NCI-H2227 (cell line): ENCODE measurements around the gene ROBO4.

Experiments used
- DNase-seq: peaks from one replicate; lab custom pipeline; 2025; ENCODE audit not compliant: unreplicated experiment; lab: John Stamatoyannopoulos, UW

Gene ROBO4

GRCh38 chr11:124919898-124920297 is 22.2 kb upstream of the ROBO4 start:
- no peak for DNase-seq

DNA sequence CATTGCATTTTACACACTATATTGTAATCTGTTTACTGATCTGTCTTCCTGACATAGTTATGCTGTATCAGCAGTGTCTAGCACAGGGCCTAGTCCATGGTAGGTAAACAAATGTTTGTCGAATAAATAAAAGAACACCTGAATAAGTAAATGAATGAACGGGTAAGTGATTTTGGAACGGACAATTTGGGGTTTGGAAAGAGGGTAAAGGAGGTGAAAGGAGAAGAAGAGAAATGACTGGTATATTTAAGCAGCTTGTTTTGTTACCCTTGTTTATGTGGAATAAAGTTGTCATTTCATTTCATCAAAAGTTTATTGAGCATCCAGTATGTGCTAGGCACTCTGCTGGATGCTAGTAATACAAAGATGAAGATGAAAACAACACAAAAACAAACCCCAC is 21.3 kb upstream of the ROBO4 start, which contains the start of gene HEPN1:
Gene HEPN1 (plus strand): TSS at position 301 of the 400 bp plus-strand sequence.
- DNase-seq, result no peak

- no peak for DNase-seq
These were observed 19.5 kb upstream of the ROBO4 start for GRCh38 chr11:124917115-124917637.

GRCh38 chr11:124916370-124916710 is 18.7 kb upstream of the ROBO4 start:
- no peak for DNase-seq

DNA sequence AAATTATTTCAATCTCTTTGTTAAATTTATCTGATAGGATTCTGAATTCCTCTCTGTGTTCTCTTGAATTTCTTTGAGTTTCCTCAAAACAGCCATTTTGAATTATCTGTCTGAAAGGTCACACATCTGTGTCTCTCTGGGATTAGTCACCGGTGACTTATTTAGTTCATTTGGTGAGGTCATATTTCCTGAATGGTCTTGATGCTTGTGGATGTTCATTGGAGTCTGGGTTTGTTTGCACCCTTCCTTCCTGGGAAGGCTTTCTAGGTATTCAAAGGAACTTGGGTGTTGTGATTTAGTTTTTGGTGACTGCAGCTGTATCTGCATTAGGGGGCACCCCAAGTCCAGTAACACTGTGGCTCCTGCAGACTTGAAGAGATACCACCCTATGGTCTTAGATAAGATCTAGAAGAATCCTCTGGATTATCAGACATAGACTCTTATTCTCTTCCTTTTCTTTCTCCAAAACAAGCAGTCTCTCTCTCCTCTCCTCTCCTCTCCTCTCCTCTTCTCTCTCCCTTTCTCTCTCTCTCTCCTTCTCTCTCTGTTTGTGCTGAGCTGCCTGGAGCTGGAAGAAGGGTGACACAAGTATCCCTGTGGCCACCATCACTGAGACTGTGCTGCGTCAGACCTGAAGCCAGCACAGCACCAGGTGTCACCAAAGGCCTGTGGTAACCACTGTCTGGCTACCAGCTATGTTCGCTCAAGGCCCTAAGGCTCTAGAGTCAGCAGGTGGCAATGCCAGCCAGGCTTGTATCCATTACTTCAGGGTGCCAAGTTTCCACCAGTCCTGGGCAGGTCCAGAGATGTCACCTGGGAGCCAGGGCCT is 18.1 kb upstream of the ROBO4 start:
- DNase-seq, result no peak

- DNase-seq, result no peak
These were observed 5.0 kb upstream of the ROBO4 start for GRCh38 chr11:124902616-124903015.

- DNase-seq, result no peak
These were observed 2.8 kb upstream of the ROBO4 start for GRCh38 chr11:124900464-124900863.

DNA sequence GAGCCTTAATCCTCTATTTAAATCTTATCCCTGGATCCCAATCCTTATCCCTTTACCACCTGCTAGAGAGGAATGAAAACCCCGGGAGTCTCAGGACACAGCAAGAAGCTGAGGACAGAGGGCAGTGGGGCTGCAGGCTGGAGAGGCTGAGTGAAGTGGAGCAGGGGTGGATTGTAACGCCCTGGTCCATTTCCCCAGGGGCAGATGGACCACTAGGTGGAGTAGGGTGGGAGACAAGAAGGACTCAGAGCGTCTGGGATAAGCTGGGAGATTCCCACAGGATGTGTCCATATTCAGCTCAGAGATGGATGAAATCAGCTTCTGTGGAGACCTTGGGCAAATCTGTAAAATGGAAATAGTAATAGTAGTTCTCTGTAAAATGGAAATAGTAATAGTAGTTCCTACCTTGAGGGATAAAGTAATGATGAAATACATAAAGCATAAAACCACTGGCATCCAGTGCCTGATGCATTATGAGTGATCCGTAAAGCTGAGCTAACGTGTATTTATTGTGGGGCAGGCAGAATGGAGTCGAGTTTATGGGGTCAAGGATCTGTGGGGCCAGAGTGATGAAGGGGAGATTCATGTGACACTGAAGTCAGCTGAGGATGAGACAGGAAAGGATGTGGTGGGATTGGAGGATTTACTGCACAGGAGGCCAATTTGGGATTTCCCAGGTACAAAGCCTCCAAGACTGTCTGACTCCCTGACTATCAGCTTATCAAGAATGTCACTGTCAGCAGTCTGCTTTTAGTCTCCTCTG is 1.9 kb upstream of the ROBO4 start:
- peak; percentile 1 for DNase-seq

GRCh38 chr11:124898711-124899110 is 1.0 kb upstream of the ROBO4 start:
- DNase-seq, result no peak

DNA sequence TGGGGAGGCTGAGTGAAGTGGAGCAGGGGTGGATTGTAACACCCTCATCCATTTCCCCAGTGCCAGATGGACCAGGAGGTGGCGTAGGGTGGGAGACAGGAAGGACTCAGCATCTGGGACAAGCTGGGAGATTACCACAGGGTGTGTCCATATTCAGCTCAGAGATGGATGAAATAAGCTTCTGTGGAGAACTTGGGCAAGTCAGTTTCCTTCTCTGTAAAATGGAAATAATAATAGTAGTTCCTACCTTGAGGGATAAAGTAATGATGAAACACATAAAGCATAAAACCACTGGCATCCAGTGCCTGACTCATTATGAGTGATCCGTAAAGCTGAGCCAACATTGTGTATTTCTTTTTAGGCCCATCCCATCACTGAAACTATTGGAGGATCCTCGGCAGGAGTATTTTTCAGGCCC is 607 bp upstream of the ROBO4 start:
- no peak for DNase-seq

- DNase-seq, result no peak
These were observed 759 bp downstream of the ROBO4 start for GRCh38 chr11:124896821-124897391.

DNA sequence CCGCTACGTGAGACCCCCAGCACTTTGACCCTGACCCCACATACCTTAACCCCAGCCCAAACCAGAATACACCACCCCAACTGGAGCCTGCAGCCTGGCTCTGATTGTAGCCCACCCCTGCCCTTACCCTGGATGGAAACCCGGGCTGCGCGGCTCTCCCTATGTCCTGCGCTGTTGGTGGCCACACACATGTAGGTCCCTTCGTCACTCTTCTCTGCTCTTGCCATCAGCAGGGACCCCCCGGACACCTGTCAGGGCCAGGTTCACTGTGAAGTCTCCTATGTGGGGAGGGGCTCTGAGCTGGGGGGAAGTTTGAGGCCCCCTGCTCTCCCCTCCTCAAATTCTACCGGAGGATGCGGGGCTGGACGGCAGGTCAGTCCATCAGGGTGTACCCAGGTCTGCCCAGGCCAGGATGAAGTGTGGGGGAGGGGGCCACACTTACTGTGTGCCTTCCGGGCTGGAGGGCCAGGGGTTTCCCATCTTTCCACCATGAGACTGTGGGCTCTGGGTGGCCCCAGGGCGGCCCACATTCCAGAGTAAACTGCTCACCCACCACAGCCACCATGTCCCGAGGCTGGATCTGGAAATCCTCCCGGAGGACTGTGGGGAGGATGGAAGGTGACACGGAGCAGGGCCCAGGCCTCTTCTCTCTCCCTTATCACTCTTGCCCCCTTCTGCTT is 1.5 kb downstream of the ROBO4 start:
- no peak for DNase-seq

DNA sequence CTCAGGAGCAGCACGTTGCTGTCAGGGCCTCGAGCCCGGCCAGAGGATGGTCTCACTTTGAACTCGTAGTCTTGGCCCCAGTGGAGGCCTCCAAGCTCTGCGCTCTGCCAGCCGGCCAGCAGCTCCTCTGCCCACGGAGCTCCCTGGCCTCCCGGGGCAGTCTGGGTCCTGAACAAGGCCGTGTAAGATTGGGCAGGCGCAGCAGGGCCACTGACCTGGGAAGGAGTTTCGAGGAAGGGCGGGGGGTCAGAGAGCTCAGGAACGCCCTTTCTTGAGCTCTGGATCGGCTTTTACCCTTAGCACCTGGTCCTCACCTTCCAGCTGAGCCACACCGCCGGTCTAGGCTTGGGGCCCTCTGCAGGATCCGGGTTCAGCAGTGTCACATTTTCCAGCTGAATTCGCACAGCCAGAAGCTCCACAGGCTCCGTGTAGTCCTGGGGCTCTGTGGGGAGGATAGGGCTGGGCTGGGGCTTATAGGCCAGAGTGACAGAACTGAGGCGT is 2.1 kb downstream of the ROBO4 start:
- no peak for DNase-seq

DNA sequence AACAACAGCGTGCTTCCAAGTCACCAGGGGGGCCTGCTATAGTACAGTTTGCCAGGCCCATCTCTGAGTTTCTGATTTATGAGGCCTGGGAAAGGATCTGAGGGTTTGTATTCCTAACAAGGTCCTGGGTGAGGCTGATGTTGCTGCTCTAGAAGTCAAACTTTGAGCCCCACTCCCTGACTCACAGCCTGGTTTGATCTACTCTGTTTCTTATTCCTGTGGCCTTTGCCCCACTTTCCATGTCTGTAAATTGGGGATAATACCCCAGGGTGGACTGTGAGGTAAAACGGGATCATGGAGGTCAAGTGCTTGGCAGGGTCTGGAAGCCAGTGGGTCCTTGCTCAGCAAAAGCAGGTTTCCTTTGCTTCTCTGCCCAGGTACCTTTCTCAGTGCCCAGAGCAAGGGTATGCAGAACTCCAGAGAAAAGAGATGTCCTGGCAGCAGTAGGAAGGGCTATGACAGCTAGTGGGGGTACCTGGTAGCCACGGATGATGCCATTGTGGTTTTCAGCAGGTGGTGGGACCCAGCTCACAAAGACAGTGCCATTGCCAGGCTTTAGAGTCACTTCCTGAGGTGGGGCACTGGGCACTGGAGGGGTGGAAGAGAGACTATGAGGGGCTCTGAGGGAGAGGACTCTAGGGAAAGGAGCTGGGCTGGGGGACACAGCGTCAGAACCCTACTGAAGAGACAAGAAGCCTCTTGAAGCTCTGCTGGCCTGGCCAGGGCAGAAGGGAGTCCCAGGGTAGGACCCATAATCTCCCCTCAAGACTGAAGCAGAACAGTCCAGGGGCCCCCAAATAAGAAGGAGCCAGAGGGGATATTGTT is 2.8 kb downstream of the ROBO4 start:
- DNase-seq, result no peak

DNA sequence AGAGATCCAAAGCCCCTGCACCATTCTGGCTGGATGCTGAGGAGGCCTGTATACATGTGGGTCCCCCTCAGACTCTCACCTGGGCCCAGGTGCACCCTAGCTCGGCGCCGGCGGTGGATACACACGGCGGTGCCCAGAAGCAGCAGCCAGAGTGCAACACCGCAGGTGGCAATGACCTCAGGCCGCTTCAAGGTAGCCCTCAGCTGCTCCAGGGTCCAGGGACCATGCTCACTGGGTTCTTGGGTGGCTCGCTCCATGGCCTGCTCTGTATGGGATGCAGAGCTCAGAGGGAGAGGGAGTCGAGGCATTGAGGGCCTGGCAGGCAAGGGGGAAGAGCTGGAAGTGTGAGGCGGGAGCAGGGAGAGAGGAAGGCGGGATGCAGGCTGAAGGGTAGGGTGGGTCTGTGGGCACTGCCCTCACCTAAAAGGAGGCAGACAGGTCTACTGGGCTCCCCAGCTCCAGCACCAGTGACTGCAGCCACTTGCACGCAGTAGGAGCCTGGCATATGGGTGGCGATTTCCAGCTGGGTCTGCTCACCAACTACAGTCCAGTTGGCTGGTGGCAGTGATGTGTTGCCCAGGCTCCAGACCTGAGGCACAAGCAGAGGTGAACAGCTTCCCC is 3.8 kb downstream of the ROBO4 start:
- DNase-seq, result no peak

GRCh38 chr11:124892750-124893454 is 4.8 kb downstream of the ROBO4 start:
- DNase-seq, result no peak

DNA sequence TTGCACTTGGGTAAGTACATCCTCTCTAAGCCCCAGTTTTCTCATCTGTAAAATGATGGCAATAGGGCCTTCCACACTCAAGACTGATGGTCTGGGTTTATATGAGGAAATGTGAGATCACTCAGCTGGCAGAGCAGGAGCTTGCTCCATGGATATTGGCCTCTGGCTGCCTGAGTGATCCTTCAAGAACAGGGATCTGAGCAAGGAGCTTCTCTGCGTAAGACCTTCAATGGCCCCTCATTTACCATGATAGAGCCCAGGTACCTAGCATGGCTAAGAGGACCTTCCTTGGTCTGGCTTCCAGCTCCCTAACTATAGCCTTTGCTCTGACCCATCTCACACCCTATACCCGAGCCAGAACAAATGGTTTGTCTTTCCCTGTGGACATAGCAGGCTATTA is 5.5 kb downstream of the ROBO4 start:
- no peak for DNase-seq

DNA sequence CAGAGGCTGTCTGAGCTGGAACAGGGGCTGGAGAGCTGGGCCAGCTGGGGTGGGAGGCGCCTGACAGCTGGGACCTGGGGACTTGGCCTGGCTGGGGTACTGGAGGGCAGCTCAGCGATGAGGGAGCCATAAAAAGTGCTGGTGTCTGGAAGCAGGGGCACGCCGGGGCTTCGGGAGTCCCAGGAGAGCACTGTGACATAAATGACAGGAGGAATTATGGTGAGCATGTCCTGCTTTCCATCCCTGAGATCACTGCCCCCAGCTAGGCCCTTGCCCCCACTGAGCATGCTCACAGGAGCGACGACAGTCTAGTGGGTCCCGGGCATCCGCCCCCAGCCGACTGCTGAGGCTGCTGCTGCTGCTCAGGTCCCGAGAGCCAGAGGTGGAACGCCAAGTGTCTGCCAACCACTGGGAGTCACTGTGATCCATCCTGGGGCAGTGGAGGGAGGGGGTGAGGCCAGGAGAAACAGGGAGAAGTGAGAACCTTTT is 6.2 kb downstream of the ROBO4 start:
- no peak for DNase-seq
